ENCODE results near the gene ELN.

- TF ChIP-seq CTCF (IDR thresholded peaks at IDR 0.05; ENCODE audit: extremely low read depth in 1 of 2, insufficient read depth in 1 of 2, low read depth in 1 of 2, low read length in 2 of 2), result no peak
- TF ChIP-seq POLR2AphosphoS5 (IDR thresholded peaks at IDR 0.05; ENCODE audit: insufficient read depth, low read depth, low read length), result no peak
- no peak for TF ChIP-seq POLR2A (IDR thresholded peaks at IDR 0.05; ENCODE audit: low read depth, low read length)
- no peak for TF ChIP-seq MAX (IDR thresholded peaks at IDR 0.05; ENCODE audit: insufficient read depth, insufficient read length)
- no peak for TF ChIP-seq JUN (IDR thresholded peaks at IDR 0.05; ENCODE audit: borderline replicate concordance, insufficient read depth, insufficient read length, low read depth)
- no peak for TF ChIP-seq MYC (IDR thresholded peaks at IDR 0.05; ENCODE audit: low read depth, low read length)
- TF ChIP-seq EZH2 (IDR thresholded peaks at IDR 0.05; ENCODE audit: borderline replicate concordance, low read depth, low read length, severe bottlenecking), result no peak
- TF ChIP-seq FOS (IDR thresholded peaks at IDR 0.05; ENCODE audit: borderline replicate concordance, insufficient read depth, low read length), result no peak
Measured at GRCh38 chr7:74031403-74032190, 3.6 kb downstream of the ELN start.

All from endothelial cell of umbilical vein (primary cell).